ENCODE results near the gene CABP1. TPM values are rescaled to one million over a fixed set of nuclear protein-coding genes. Genes with fewer than 3 reads are reported as not detected.

CABP1 gene
- 0.83 TPM for total RNA-seq (ENCODE audit: unreplicated experiment)
- long read RNA-seq = 0 reads

DNA sequence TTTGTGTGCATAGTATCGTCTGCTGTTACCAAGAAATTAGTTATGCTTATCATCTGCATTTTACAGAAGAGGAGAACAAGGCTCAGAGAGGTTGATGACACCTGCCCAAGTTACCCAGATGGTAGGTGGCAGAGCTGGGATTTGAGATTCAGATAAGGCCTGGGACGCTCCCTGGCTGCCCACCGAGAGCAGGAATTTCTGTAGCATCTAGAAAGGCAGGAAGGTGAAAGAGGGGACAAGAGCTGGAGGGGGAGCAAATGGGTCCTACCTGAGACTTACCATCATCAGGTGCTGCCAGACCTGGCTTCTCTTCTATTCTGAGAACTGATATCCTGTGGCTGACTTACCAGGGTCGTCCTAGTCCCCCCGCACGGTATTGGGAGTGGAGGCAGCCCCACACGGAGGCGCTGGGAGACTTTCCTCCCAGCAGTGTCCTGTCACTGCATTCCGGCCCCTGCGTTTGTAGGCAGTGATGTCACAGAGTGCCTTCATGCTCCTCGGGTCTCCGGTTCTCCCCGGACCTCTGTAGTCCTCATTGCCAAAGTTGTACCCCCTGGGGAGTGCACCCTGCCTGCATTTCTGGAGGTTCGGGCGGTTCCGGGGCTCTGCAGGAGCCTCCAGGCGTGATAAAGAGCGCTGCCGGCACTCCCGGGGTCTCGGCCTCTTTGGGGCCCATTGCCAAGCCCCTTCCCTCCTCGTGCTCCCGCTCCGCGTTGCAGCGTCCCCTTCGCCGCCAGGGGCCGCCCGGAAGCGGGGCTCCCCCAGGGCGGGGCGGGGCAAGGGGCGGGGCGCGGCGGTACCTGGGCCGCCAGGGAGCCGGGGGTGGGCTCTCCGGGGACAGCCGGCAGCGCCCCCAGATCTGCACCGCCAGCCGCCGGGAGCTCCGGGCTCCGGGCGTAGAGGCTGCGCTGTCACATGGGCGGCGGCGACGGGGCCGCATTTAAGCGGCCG, at the start of gene CABP1:
TSS of gene CABP1 (plus strand) at position 856 of the 951 bp plus-strand sequence. CDS start at position 916, 60 bp downstream.
- TF ChIP-seq CTCF (IDR thresholded peaks at IDR 0.05; ENCODE audit: partially characterized antibody, unreplicated experiment) = peak; percentile 40
- no peaks in the 10 kb centered on the region for H3K36me3 Mint-ChIP-seq (ENCODE audit: unreplicated experiment)
- H3K9me3 Mint-ChIP-seq (ENCODE audit: unreplicated experiment) = peaks cover 2% of the 10 kb centered on the region
- peak within 1 kb of the TSS; percentile 82 for H3K4me3 Mint-ChIP-seq (ENCODE audit: unreplicated experiment)
- peak; percentile 72 for DNase-seq
- peaks cover 18% of the 10 kb centered on the region for H3K27me3 Mint-ChIP-seq (ENCODE audit: unreplicated experiment)
- H3K27ac Mint-ChIP-seq (ENCODE audit: unreplicated experiment) = no peak within 1 kb of the TSS
- H3K4me1 Mint-ChIP-seq (ENCODE audit: low read depth, unreplicated experiment) = peaks cover 10% of the 10 kb centered on the region

- no peak for DNase-seq
- Mint-ChIP-seq H3K4me1 (ENCODE audit: low read depth, unreplicated experiment) (no peaks in the 10 kb centered on the region), H3K27ac (ENCODE audit: unreplicated experiment) (no peak overlapping the region), H3K4me3 (ENCODE audit: unreplicated experiment) (no peak overlapping the region), H3K36me3 (ENCODE audit: unreplicated experiment) (no peaks in the 10 kb centered on the region), H3K27me3 (ENCODE audit: unreplicated experiment) (no peaks in the 10 kb centered on the region), H3K9me3 (ENCODE audit: unreplicated experiment) (no peaks in the 10 kb centered on the region)
- no peak for TF ChIP-seq CTCF (IDR thresholded peaks at IDR 0.05; ENCODE audit: partially characterized antibody, unreplicated experiment)
These were observed 49.6 kb upstream of the CABP1 start for GRCh38 chr12:120590741-120591407.

- Mint-ChIP-seq H3K4me3 (ENCODE audit: unreplicated experiment) (no peak overlapping the region), H3K36me3 (ENCODE audit: unreplicated experiment) (no peaks in the 10 kb centered on the region), H3K27me3 (ENCODE audit: unreplicated experiment) (no peaks in the 10 kb centered on the region), H3K27ac (ENCODE audit: unreplicated experiment) (no peak overlapping the region), H3K9me3 (ENCODE audit: unreplicated experiment) (no peaks in the 10 kb centered on the region), H3K4me1 (ENCODE audit: low read depth, unreplicated experiment) (no peaks in the 10 kb centered on the region)
- no peak for DNase-seq
- no peak for TF ChIP-seq CTCF (IDR thresholded peaks at IDR 0.05; ENCODE audit: partially characterized antibody, unreplicated experiment)
These were observed 48.0 kb upstream of the CABP1 start for GRCh38 chr12:120592121-120593049.

DNA sequence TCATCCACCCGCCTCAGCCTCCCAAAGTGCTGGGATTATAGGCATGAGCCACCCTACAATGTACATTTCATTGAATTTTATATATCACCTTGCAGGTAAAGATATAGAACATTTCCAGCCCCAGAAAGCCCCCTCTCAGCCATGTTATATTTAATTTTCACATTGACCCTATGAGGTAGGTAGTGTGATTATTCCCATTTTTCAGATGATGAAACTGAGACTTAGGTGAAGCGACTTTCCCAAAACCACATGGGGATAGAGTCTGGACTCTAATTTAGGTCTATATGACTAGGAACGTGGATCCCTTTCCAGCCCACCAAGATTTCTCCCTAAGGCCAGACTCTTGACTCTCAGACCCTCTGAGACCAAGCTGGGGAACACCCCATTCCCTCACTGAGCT, 43.5 kb upstream of the CABP1 start:
- Mint-ChIP-seq H3K4me3 (ENCODE audit: unreplicated experiment) (no peak overlapping the region), H3K9me3 (ENCODE audit: unreplicated experiment) (peaks cover 4% of the 10 kb centered on the region), H3K4me1 (ENCODE audit: low read depth, unreplicated experiment) (peaks cover 10% of the 10 kb centered on the region), H3K27ac (ENCODE audit: unreplicated experiment) (no peak overlapping the region), H3K27me3 (ENCODE audit: unreplicated experiment) (peaks cover 2% of the 10 kb centered on the region), H3K36me3 (ENCODE audit: unreplicated experiment) (no peaks in the 10 kb centered on the region)
- TF ChIP-seq CTCF (IDR thresholded peaks at IDR 0.05; ENCODE audit: partially characterized antibody, unreplicated experiment) = no peak
- no peak for DNase-seq
